Urinary bladder (tissue), 4 donors: ENCODE measurements around the gene PIP5K1C. TPM values are rescaled to one million over a fixed set of nuclear protein-coding genes. Genes with fewer than 3 reads are reported as not detected.
"Not testable (repeated sequence)": the region's sequence is repeated elsewhere in the genome, so short reads cannot be mapped to it uniquely, and the experiment has no call there.

ENCODE experiments used
- DNase-seq: peaks from one replicate; pipeline ENCODE4 v3.0.0-alpha.2; 2015; ENCODE audit errors: extremely low spot score
- H3K27ac ChIP-seq: one replicate; pipeline ENCODE4 v1.5.1; 2013; ENCODE audit warnings: low read depth, mild to moderate bottlenecking, moderate library complexity
- H3K36me3 ChIP-seq: one replicate; pipeline ENCODE4 v1.6.1; 2013; ENCODE audit warnings: mild to moderate bottlenecking, moderate library complexity; ENCODE audit not compliant: insufficient read depth
- H3K4me1 ChIP-seq: one replicate; pipeline ENCODE4 v1.6.1; 2013; ENCODE audit warnings: mild to moderate bottlenecking, moderate library complexity; ENCODE audit not compliant: insufficient read depth
- H3K4me3 ChIP-seq: one replicate; pipeline ENCODE4 v1.5.1; 2013; ENCODE audit warnings: low read depth, low read length
- WGBS: extraction: QIAGEN DNeasy Blood & Tissue Kit; methylation state at CpG from one replicate; pipeline ENCODE4 v1.1.7; 2013; 5-methylcytosine and 5-hydroxymethylcytosine counted together
- polyA plus RNA-seq: library from polyadenylated mRNA; stranded (reverse); fragments of 200-250 nt; gene quantifications from one replicate; pipeline ENCODE4 v1.2.3, GENCODE V29; 2013
- total RNA-seq: library from RNA; depleted of rRNA; stranded (reverse); fragments of >200 nt; gene quantifications from one replicate; pipeline ENCODE4 v1.2.3, GENCODE V29; 2014
- donor health status: healthy with polysubstance abuse.
- donor health status: healthy.

The PIP5K1C gene
- total and polyA plus RNA-seq, 2 donors = 17.1 to 60.8 TPM

- WGBS = 93% methylated on average over 8 of the region's 8 CpGs
These were observed 109.1 kb downstream of the PIP5K1C start for GRCh38 chr19:3590991-3591659.

GRCh38 chr19:3589949-3590348 is 110.3 kb downstream of the PIP5K1C start:
- Histone ChIP-seq H3K4me3 (no peak overlapping the region), H3K4me1 (no peaks in the 10 kb centered on the region), H3K27ac (no peak overlapping the region), H3K36me3 (no peaks in the 10 kb centered on the region)
- 97% methylated on average over 22 of the region's 22 CpGs for WGBS
- no peak for DNase-seq

More at GRCh38 chr19:3590991-3591659, 109.1 kb downstream of the PIP5K1C start:
- H3K27ac ChIP-seq = no peak overlapping the region
- H3K4me3 ChIP-seq = no peak overlapping the region
- no peak for DNase-seq
- H3K36me3 ChIP-seq = no peaks in the 10 kb centered on the region
- no peaks in the 10 kb centered on the region for H3K4me1 ChIP-seq

GRCh38 chr19:3589439-3589838 is 110.8 kb downstream of the PIP5K1C start:
- Histone ChIP-seq H3K4me1 (no peaks in the 10 kb centered on the region), H3K36me3 (no peaks in the 10 kb centered on the region), H3K27ac (no peak overlapping the region), H3K4me3 (no peak overlapping the region)
- DNase-seq = no peak
- WGBS = 86% methylated on average over 11 of the region's 11 CpGs

- no peak overlapping the region for H3K4me3 ChIP-seq
- 58% methylated on average over 31 of the region's 31 CpGs for WGBS
- DNase-seq = no peak
- no peaks in the 10 kb centered on the region for H3K36me3 ChIP-seq
- no peaks in the 10 kb centered on the region for H3K4me1 ChIP-seq
- no peak overlapping the region for H3K27ac ChIP-seq
These were observed 113.4 kb downstream of the PIP5K1C start for GRCh38 chr19:3586707-3587346.

GRCh38 chr19:3586127-3586626 is 114.1 kb downstream of the PIP5K1C start:
- no peak for DNase-seq
- H3K4me1 ChIP-seq = no peaks in the 10 kb centered on the region
- H3K4me3 ChIP-seq = peak overlapping the region; percentile 26
- H3K36me3 ChIP-seq = no peaks in the 10 kb centered on the region
- 30% methylated on average over 16 of the region's 16 CpGs for WGBS
- no peak overlapping the region for H3K27ac ChIP-seq

GRCh38 chr19:3585301-3586126 is 114.8 kb downstream of the PIP5K1C start, which contains the start of gene GIPC3:
Gene GIPC3, plus strand, starts transcription at chr19:3585478. Its CDS starts 120 bp downstream, at chr19:3585598.
- H3K4me1 ChIP-seq = no peaks in the 10 kb centered on the region
- H3K4me3 ChIP-seq = peak within 1 kb of the TSS; percentile 26
- WGBS = 4% methylated on average over 84 of the region's 84 CpGs
- no peak within 1 kb of the TSS for H3K27ac ChIP-seq
- no peaks in the 10 kb centered on the region for H3K36me3 ChIP-seq
- no peak for DNase-seq

GRCh38 chr19:3584036-3584802 is 116.0 kb downstream of the PIP5K1C start:
- WGBS = 88% methylated on average over 15 of the region's 15 CpGs
- H3K4me1 ChIP-seq, H3K27ac ChIP-seq, H3K4me3 ChIP-seq, DNase-seq, H3K36me3 ChIP-seq: not testable (repeated sequence)

GRCh38 chr19:3581792-3582191 is 118.5 kb downstream of the PIP5K1C start:
- WGBS = 82% methylated on average over 4 of the region's 4 CpGs
- H3K4me3 ChIP-seq, DNase-seq, H3K27ac ChIP-seq, H3K4me1 ChIP-seq, H3K36me3 ChIP-seq: not testable (repeated sequence)

Other genes starting within 250 kb of the PIP5K1C start
- not detected for gene SMIM24, start 219.9 kb downstream of the PIP5K1C start, total RNA-seq
- not detected for gene SMIM24, start 219.9 kb downstream of the PIP5K1C start, polyA plus RNA-seq
- gene SMIM44, start 217.0 kb downstream of the PIP5K1C start, total RNA-seq = not detected
- not detected for gene SMIM44, start 217.0 kb downstream of the PIP5K1C start, polyA plus RNA-seq
- gene DOHH, start 199.8 kb downstream of the PIP5K1C start, total RNA-seq = 2.9 TPM
- gene DOHH, start 199.8 kb downstream of the PIP5K1C start, polyA plus RNA-seq = 18.3 TPM
- gene FZR1, start 194.2 kb downstream of the PIP5K1C start, total RNA-seq = 30.5 TPM
- gene FZR1, start 194.2 kb downstream of the PIP5K1C start, polyA plus RNA-seq = 30.5 TPM
- not detected for gene TEKTIP1, start 161.3 kb downstream of the PIP5K1C start, total RNA-seq
- gene TEKTIP1, start 161.3 kb downstream of the PIP5K1C start, polyA plus RNA-seq = 0.79 TPM
- gene MFSD12, start 142.9 kb downstream of the PIP5K1C start, total RNA-seq = 19.3 TPM
- 38.6 TPM for gene MFSD12, start 142.9 kb downstream of the PIP5K1C start, polyA plus RNA-seq
- 30.6 TPM for gene HMG20B, start 127.5 kb downstream of the PIP5K1C start, total RNA-seq
- gene HMG20B, start 127.5 kb downstream of the PIP5K1C start, polyA plus RNA-seq = 109 TPM
- 0.11 TPM for gene GIPC3, start 115.0 kb downstream of the PIP5K1C start, total RNA-seq
- gene GIPC3, start 115.0 kb downstream of the PIP5K1C start, polyA plus RNA-seq = 0.94 TPM
- 1.4 TPM for gene TBXA2R, start 93.6 kb downstream of the PIP5K1C start, total RNA-seq
- gene TBXA2R, start 93.6 kb downstream of the PIP5K1C start, polyA plus RNA-seq = 3.8 TPM
- 11.1 TPM for gene CACTIN, start 73.7 kb downstream of the PIP5K1C start, total RNA-seq
- 27.7 TPM for gene CACTIN, start 73.7 kb downstream of the PIP5K1C start, polyA plus RNA-seq
- 3.1 TPM for gene TJP3, start 7.9 kb upstream of the PIP5K1C start, total RNA-seq
- 2.8 TPM for gene TJP3, start 7.9 kb upstream of the PIP5K1C start, polyA plus RNA-seq
- 10.4 TPM for gene APBA3, start 61.2 kb upstream of the PIP5K1C start, total RNA-seq
- 21.7 TPM for gene APBA3, start 61.2 kb upstream of the PIP5K1C start, polyA plus RNA-seq
- gene MRPL54, start 62.2 kb upstream of the PIP5K1C start, total RNA-seq = 23.0 TPM
- 61.9 TPM for gene MRPL54, start 62.2 kb upstream of the PIP5K1C start, polyA plus RNA-seq
- not detected for gene RAX2, start 71.8 kb upstream of the PIP5K1C start, total RNA-seq
- not detected for gene RAX2, start 71.8 kb upstream of the PIP5K1C start, polyA plus RNA-seq
- gene MATK, start 85.9 kb upstream of the PIP5K1C start, total RNA-seq = 0.53 TPM
- gene MATK, start 85.9 kb upstream of the PIP5K1C start, polyA plus RNA-seq = 1.3 TPM
- not detected for gene ZFR2, start 168.6 kb upstream of the PIP5K1C start, total RNA-seq
- 0.38 TPM for gene ZFR2, start 168.6 kb upstream of the PIP5K1C start, polyA plus RNA-seq
- 1.3 TPM for gene ATCAY, start 180.2 kb upstream of the PIP5K1C start, total RNA-seq
- gene ATCAY, start 180.2 kb upstream of the PIP5K1C start, polyA plus RNA-seq = 0.63 TPM
- 1.3 TPM for gene NMRK2, start 232.6 kb upstream of the PIP5K1C start, total RNA-seq
- gene NMRK2, start 232.6 kb upstream of the PIP5K1C start, polyA plus RNA-seq = 0.67 TPM